Stimulated activated CD8-positive, alpha-beta memory T cell treated with anti-CD3 and anti-CD28 coated beads, Interleukin-7, amount 100 ng/mL, for 48 hours (primary cell): ENCODE results near the gene FDXACB1.

ENCODE experiments used
- DNase-seq, 2 donors: peaks; one replicate each; pipeline ENCODE4 v3.0.0-alpha.2; 2020; ENCODE audit warnings: low read depth in 1 of 2; ENCODE audit errors: extremely low read depth in 1 of 2

Gene FDXACB1

GRCh38 chr11:111878849-111879636 lies at the start of gene FDXACB1, which contains the start of gene CFAP68:
Gene FDXACB1 (minus strand): TSS chr11:111879165. CDS start chr11:111879132, 33 bp downstream.
Gene CFAP68 (plus strand): TSS chr11:111879541. CDS start chr11:111879561, 20 bp downstream.
- DNase-seq: peak; percentile 84 to 93

DNA sequence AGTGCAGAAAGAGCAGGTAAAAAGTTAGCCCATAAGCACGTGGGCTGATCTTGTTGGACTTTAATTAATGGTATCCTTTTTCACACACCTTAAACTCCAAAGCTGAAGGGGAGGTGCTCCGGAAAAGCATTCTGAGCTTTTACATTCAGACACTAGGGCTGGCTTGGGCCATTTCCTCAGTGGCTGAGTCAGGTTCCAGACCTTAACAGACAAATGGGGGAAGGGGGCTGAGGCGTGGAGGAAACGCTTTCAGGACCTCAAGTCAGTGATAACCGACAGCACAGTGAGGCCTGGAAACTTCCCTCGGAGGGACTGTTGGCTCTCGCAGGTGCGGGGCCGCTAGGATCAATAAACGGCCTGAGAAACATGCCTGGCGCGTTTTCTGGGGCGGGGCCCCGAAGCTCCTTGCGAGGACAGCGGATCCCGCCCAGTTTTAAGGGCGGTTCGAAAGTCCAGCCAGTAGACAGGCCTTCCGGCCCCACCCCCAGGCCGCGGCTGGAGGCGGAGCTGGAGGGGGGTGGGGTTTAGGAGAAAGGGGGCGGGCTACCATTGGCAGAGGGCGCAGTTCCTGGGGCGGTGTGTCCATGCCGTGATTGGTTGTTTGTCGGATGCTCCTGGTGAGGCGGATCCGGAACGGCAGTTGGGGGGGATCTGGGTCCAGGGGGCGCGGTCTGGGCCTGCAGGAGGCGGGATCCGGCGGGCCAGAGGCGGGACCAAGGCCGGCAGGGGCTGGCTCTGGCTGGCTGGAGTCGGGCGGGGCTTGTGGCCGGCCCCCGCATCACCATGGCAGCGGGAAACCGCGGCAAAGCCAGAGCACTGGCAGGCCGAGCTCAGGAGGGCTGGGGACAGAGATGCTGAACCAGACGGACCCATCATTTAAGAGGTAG lies 47.8 kb upstream of the FDXACB1 start:
- peak; percentile 91 to 93 for DNase-seq

- no peak for DNase-seq
Measured at GRCh38 chr11:111925953-111926352, 47.0 kb upstream of the FDXACB1 start.

- DNase-seq: no peak
Measured at GRCh38 chr11:111923951-111924350, 45.0 kb upstream of the FDXACB1 start.

DNA sequence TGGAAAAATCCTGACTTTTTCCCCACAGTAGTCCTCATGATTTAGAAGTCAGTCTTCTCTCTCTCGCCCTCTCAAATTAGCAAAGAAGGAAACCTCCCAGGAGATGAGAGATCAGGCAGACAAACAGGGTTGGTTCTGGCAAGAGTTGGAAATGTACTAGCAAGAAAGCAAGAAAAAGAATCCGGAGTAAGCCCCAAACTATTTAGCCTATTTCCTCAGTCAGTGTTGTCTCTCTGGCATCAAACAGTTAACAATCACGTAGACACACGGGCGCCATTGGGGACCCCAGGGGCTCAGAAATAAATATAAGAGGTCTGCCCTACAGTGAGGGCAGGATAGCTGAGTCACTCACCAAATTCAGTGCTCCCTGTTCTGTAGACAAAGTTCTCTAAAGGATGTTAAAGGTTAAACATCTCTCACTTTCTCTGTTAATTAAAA lies 44.4 kb upstream of the FDXACB1 start:
- DNase-seq: no peak

- DNase-seq: no peak
Measured at GRCh38 chr11:111922803-111923202, 43.8 kb upstream of the FDXACB1 start.

DNA sequence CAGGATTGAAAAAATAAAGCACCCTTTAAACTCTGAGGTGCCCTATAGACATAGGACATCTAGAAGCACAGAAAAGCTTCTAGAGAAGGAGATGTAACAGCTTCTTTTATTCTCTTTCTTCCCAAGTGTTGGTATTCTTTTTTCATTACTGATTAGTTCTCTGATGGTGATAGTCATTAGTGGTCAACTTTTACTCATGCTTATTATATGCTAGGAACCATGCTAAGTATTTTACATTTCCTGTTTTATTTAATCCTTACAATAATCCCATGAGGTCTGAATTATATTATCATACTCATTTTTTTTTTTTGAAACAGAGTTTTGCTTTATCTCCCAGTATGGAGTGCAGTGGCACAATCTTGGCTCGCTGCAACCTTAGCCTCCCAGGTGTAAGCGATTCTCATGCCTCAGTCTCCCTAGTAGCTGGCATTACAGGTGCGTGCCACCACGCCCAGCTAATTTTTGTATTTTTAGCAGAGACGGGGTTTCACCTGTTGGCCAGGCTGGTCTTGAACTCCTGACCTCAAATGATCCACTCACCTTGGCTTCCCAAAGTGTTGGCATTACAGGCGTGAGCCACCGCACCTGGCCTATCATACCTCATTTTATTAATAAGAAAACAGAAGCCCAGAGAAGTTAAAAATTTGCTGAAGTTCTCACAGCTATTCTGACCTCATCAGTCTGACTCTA lies 42.7 kb upstream of the FDXACB1 start:
- no peak for DNase-seq

- DNase-seq: no peak
Measured at GRCh38 chr11:111920908-111921307, 41.9 kb upstream of the FDXACB1 start.

GRCh38 chr11:111918390-111919256 lies 39.7 kb upstream of the FDXACB1 start, which contains the start of gene C11orf52:
Gene C11orf52 (plus strand): TSS chr11:111918913. CDS start chr11:111918973, 60 bp downstream.
- no peak for DNase-seq

DNA sequence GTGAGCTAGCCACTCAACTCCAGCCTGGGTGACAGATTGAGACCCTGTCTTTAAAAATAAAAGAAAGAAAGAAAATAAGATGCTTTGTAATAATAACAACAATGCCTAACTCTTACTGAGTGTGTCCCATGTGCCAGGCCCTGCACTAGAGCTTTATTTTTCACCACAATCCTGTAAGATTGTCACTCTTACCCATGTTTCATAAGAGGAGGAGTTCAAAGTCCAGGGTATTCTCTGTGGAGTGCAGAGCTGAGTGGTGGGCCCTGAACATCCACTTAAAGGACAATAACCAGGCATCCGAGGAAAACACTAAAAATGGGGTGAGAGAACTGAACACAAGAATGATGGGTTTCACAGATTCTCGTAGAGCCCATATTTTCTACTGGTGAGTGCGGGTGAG lies 38.8 kb upstream of the FDXACB1 start:
- DNase-seq: no peak

GRCh38 chr11:111917312-111917711 lies 38.3 kb upstream of the FDXACB1 start:
- DNase-seq: no peak

- no peak for DNase-seq
Measured at GRCh38 chr11:111916768-111917167, 37.8 kb upstream of the FDXACB1 start.

DNA sequence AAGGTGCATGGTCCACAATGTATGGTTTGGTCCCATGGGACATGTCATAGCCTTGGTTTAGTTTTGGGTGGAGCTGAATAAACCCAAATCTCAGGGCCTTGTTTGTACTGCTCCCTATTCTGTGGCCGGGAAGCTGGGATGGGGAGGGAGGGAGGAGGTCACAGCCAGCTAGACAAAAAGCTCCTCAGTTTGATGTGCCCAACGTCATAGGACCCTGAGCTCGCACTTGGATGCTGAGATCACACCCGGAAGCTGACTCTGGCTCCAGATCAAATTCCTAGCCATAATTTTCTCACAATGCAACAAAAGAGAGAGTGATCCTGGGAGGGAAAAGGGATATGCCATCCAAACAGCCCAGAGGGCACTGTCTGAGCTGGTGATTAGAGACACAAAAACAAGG lies 35.0 kb upstream of the FDXACB1 start:
- no peak for DNase-seq

DNA sequence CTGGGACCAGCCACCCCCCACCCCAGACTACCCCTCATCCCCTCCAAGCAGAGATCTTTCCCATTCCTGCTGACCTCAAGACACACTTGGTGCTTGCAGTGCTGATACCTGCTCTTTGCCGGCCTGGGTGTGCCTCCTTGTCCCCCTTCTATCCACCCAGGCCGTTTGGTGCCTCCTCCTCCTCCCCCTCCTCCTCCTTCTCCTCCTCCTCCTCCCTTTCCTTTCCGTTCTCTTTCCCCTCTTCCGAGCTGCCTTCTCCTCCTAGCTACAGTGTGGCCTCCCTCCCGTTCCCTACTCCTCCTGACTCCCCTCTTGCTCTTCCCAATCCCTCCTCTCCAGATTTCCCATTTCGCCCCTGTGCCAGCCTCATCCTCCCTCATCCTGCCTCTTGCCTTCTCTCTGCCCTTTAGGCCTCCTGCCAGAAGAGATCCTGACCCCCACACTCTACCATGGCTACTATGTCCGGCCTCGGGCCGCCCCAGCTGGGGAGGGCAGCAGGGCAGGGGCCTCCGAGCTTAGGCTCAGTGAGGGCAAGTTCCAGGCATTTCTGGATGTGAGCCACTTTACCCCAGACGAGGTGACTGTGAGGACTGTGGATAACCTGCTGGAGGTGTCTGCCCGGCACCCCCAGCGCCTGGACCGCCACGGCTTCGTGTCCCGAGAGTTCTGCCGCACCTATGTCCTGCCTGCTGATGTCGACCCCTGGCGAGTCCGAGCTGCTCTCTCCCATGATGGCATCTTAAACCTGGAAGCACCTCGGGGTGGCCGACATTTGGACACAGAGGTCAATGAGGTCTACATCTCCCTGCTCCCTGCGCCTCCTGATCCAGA lies 34.3 kb upstream of the FDXACB1 start:
- no peak for DNase-seq

DNA sequence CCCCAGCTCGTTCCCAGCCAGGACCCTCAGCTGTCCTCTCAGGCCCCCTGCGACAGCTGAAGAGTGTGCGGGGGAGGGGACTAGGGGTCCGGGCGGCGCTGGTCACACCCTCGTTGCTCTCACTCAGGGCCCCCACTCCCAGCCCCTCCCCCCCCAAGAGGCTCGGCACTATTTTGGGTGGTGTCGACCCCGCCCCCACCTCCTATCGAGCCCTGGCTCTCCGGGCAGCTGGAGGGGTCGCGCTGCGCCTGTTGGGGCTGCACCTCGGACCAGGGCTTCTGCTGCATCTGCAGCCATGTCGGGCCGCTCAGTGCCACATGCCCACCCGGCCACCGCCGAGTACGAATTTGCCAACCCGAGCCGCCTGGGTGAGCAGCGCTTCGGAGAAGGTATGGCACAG lies 33.6 kb upstream of the FDXACB1 start, which contains the start of gene HSPB2:
Gene HSPB2 (plus strand): TSS at position 200 of the 400 bp plus-strand sequence. CDS start 96 bp downstream, at position 296.
- DNase-seq: no peak

DNA sequence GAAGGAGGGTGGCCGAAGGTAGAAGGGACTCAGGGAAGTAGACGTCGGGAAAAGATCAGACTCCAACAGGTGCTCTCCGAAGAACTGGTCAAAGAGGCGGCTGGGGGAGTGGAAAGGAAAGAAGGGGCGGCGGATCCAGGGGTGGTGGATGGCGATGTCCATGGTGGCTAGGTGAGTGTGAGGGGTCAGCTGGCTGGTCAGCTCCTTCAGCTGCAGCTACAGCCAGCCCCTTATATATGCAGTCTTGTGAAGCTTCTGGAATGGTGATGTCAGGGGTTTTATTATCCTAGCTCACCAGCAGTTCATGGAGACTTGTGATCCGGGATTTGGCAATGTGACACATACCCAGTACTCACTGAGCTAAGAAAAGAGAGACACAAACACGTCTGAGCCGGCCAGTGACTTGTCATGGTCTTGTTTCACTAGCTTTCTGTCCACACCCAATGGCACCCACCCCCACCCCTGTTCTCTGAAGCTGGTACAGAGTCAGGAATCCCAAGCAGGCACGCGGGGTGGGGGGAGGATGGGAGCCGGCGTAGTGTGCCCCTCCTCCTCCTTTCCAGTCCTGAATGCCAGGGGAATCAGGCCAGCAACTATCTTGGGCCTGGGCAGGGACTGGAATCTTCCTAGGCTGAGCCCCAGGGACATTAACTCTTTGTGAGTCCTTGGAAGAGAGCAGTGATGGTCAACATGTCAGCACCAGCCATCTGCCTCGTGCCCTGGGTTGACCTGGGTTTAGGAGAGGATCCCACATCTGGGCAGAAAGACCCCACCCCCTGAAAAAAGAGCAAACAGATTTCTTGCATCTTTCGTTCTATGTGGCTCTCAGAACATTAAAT lies 32.8 kb upstream of the FDXACB1 start, which contains the start of gene CRYAB:
Gene CRYAB (minus strand): TSS at position 208 of the 839 bp plus-strand sequence. CDS start 46 bp downstream, at position 162.
- DNase-seq: no peak

GRCh38 chr11:111910676-111911562 lies 32.0 kb upstream of the FDXACB1 start:
- no peak for DNase-seq
